A549 (cell line): ENCODE data around the gene UNC5A. TPM values are rescaled to one million over a fixed set of nuclear protein-coding genes. Genes with fewer than 3 reads are reported as not detected.

Experiments
- ATAC-seq, 2 experiments: fragments of 200-7000 bp in 1 of 2; fragments of >200 bp in 1 of 2; cut with Nextera tagmentation in 1 of 2; cut with Tn5 transposase in 1 of 2; 3 replicates each; pipeline versions ENCODE4 v1.8.0 to v1.9.1; 2018 to 2020; ENCODE audit warnings: mild to moderate bottlenecking in 1 of 2, moderate library complexity in 1 of 2
- CTCF ChIA-PET: fragments of 300-600 bp; sonication (Branson Sonifier 250); formaldehyde crosslinking; extraction: SDS; loops from one replicate; lab custom pipeline; 2021; ENCODE audit warnings: antibody characterized with exemption, inconsistent platforms; lab: Yijun Ruan, JAX
- POLR2A ChIA-PET: fragments of 350-600 bp; formaldehyde crosslinking; extraction: SDS; loops from one replicate; lab custom pipeline; 2021; ENCODE audit warnings: antibody characterized with exemption, inconsistent platforms; lab: Yijun Ruan, JAX
- DNase-seq, 2 experiments: peaks; one replicate each; pipeline versions ENCODE4 v3.0.0 to v3.0.0-alpha.2; 2011 to 2016; ENCODE audit warnings: low read depth in 1 of 2, low spot score in 1 of 2
- FAIRE-seq: peaks from 2 replicates; lab custom pipeline; 2011; peaks lifted over from hg19 to GRCh38; lab: Jason Lieb, UNC
- H3K27ac ChIP-seq, 2 experiments: fragments of >200 bp; sonication (Bioruptor Twin); formaldehyde crosslinking; 3 replicates each; pipeline ENCODE4 v1.5.1; 2016 to 2017
- H3K4me1 ChIP-seq: fragments of >200 bp; sonication (Bioruptor Twin); formaldehyde crosslinking; 3 replicates; pipeline ENCODE4 v1.6.1; 2016
- H3K4me2 ChIP-seq: fragments of >200 bp; sonication (Bioruptor Twin); formaldehyde crosslinking; 3 replicates; pipeline ENCODE4 v1.6.1; 2016
- H3K4me3 ChIP-seq: fragments of >200 bp; sonication (Bioruptor Twin); formaldehyde crosslinking; 3 replicates; pipeline ENCODE4 v1.5.1; 2016
- H3K9me3 ChIP-seq: fragments of >200 bp; sonication (Bioruptor Twin); formaldehyde crosslinking; 3 replicates; pipeline ENCODE4 v1.6.1; 2016
- CHD2 ChIP-seq: fragments of 150-350 bp; IDR thresholded peaks from 2 replicates; pipeline ENCODE4 v1.6.1; 2014; ENCODE audit warnings: low read length; ENCODE audit not compliant: partially characterized antibody
- ESRRA ChIP-seq: fragments of 150-350 bp; IDR thresholded peaks from 2 replicates; pipeline ENCODE4 v1.6.1; 2014; ENCODE audit warnings: mild to moderate bottlenecking, low read length, borderline replicate concordance
- FOSL2 ChIP-seq, 2 experiments: fragments of 450-650 bp in 1 of 2; fragments of >200 bp in 1 of 2; sonication (Bioruptor Twin) in 1 of 2; formaldehyde crosslinking; IDR thresholded peaks; 2 replicates each; pipeline versions ENCODE4 v1.5.0 to v1.6.1; 2016 to 2020; ENCODE audit warnings: mild to moderate bottlenecking in 1 of 2, moderate library complexity in 1 of 2
- FOXS1 ChIP-seq: fragments of 250-450 bp; sonication (Bioruptor Pico); IDR thresholded peaks from 2 replicates; pipeline ENCODE4 v1.5.0; 2020; ENCODE audit warnings: mild to moderate bottlenecking, moderate library complexity
- GATA3 ChIP-seq: IDR thresholded peaks from 2 replicates; pipeline ENCODE4 v1.6.1; 2012; ENCODE audit warnings: borderline replicate concordance
- HOXB5 ChIP-seq: fragments of 250-450 bp; sonication (Bioruptor Pico); IDR thresholded peaks from 2 replicates; pipeline ENCODE4 v1.5.0; 2020; ENCODE audit warnings: mild to moderate bottlenecking, moderate library complexity
- MYC ChIP-seq: IDR thresholded peaks from 2 replicates; pipeline ENCODE4 v1.6.1; 2012; ENCODE audit warnings: mild to moderate bottlenecking, inconsistent platforms, low read length, improper control_type of control experiment, borderline replicate concordance
- NFE2L2 ChIP-seq: fragments of 150-350 bp; conservative IDR thresholded peaks from 2 replicates; pipeline ENCODE4 v1.6.1; 2014; ENCODE audit warnings: low read length
- RAD21 ChIP-seq, 2 experiments: fragments of >200 bp in 1 of 2; sonication (Bioruptor Twin) in 1 of 2; formaldehyde crosslinking in 1 of 2; IDR thresholded peaks in 1 of 2; conservative IDR thresholded peaks in 1 of 2; 2 replicates in 1 of 2; 3 replicates in 1 of 2; pipeline ENCODE4 v1.6.1; 2012 to 2018; ENCODE audit warnings: inconsistent platforms in 1 of 2
- REST ChIP-seq: fragments of 200-600 bp; sonication (generic); IDR thresholded peaks from 2 replicates; pipeline ENCODE4 v1.6.1; 2016; ENCODE audit warnings: antibody characterized with exemption, mild to moderate bottlenecking, moderate library complexity
- ZFP36 ChIP-seq: fragments of 450-650 bp; IDR thresholded peaks from 2 replicates; pipeline ENCODE4 v1.6.1; 2014; ENCODE audit warnings: borderline replicate concordance; ENCODE audit not compliant: partially characterized antibody
- WGBS: methylation state at CpG from one replicate; pipeline ENCODE4 v1.1.6; 2017; ENCODE audit errors: missing lambda C conversion rate; 5-methylcytosine and 5-hydroxymethylcytosine counted together
- polyA plus RNA-seq, 4 experiments: library from polyadenylated mRNA; depleted of rRNA in 3 of 4; stranded (reverse); fragments of >200 nt; fragmentation: RNase III in 1 of 4; extraction: RNeasy Plus Mini Kit Qiagen cat#74134 plus additional on column Dnase treatment in 1 of 4; gene quantifications; 2 replicates in 3 of 4; 3 replicates in 1 of 4; pipeline ENCODE4 v1.2.3, GENCODE V29; 2011 to 2017
- TF ChIP-seq, protein P1 (sequence below): fragments of 250-450 bp; sonication (Bioruptor Pico); IDR thresholded peaks from 2 replicates; pipeline ENCODE4 v1.5.0; 2020; ENCODE audit warnings: low read depth, mild to moderate bottlenecking, moderate library complexity

UNC5A gene
- polyA plus RNA-seq, 2 of the 4 experiments (the other 2 are of a cell fraction): 0.03 to 0.14 TPM

GRCh38 chr5:176789873-176790615 is 20.3 kb upstream of the UNC5A start:
- 0 out of 6 replicates have a peak overlapping the region, but pooled peaks of 1 of the 2 experiments have one; percentile 7 for H3K27ac ChIP-seq
- no peak overlapping the region for H3K4me3 ChIP-seq
- no peak for DNase-seq
- WGBS: 32% methylated on average over 15 of the region's 15 CpGs
- TF ChIP-seq, protein P1, sequence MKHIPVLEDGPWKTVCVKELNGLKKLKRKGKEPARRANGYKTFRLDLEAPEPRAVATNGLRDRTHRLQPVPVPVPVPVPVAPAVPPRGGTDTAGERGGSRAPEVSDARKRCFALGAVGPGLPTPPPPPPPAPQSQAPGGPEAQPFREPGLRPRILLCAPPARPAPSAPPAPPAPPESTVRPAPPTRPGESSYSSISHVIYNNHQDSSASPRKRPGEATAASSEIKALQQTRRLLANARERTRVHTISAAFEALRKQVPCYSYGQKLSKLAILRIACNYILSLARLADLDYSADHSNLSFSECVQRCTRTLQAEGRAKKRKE (CRISPR knock-in tag): no peak
- no peak for TF ChIP-seq FOSL2 (IDR thresholded peaks at IDR 0.05)
- TF ChIP-seq FOSL2 (CRISPR knock-in tag; IDR thresholded peaks at IDR 0.05): 0 out of 2 replicates have a peak, but pooled peaks have one; percentile 23
- no peaks in the 10 kb centered on the region for H3K9me3 ChIP-seq
- ATAC-seq: peak; percentile 33 to 45; a peak in 4 of 6 replicates
- ChIA-PET POLR2A (no interaction called here), CTCF (interaction anchor here (1.2 kb wide), 1 partner anchor 62 kb away, joined by 3 read pairs; no protein-coding TSS in a partner anchor)
- no peak for FAIRE-seq
- H3K4me1 ChIP-seq: peaks cover 25% of the 10 kb centered on the region
- H3K4me2 ChIP-seq: peak overlapping the region; percentile 51

GRCh38 chr5:176790941-176791340 is 19.4 kb upstream of the UNC5A start:
- no peak for ATAC-seq

DNA sequence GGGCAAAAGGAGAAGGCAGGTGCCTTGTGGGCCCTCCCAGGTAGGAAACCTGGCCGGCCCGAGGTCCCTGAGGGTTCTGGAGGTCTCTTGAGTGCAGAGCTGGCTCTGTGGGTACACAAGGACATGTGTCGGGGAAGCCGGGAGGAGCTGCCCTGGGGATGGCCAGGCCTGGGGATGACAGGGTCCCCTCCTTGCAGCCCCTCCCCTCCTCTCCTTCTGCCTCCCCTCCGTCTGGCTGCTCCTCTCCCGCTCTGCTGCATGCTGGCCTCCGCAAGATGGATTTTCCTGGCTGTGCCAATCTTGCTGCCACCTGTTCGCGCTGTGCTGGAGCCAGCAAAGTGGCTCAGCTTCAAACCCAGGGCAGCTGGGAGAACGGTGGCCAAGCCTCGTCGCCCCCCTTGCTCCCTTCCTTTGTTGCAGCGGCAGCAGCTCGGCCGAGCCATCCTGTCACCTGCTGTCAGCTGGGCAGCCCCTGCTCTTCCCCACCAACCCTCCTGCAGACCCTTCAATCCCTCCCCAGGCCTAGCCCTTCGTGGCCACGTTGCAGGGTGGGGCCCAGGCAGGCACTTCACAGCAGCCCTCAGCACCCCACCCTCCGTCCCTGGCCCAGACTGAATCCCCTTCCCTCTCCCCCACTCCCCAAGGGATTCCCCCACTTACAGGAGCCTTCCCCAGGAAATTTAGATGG is 17.6 kb upstream of the UNC5A start:
- TF ChIP-seq NFE2L2: no peak
- TF ChIP-seq FOXS1 (CRISPR knock-in tag): no peak
- TF ChIP-seq MYC: no peak
- no peak for TF ChIP-seq REST
- no peak for TF ChIP-seq GATA3
- TF ChIP-seq CHD2: no peak
- Histone ChIP-seq H3K27ac (0 out of 6 replicates have a peak overlapping the region, but pooled peaks of 1 of the 2 experiments have one; percentile 21), H3K4me1 (peaks cover 21% of the 10 kb centered on the region), H3K9me3 (no peaks in the 10 kb centered on the region), H3K4me2 (no peak overlapping the region; the same call in 2 of the 3 replicates), H3K4me3 (no peak overlapping the region)
- FAIRE-seq: no peak
- CTCF ChIA-PET: interaction anchor here (0.6 to 1.0 kb wide), 4 partner anchors 10 to 133 kb away, joined by 3 read pairs; no protein-coding TSS in a partner anchor
- no peak for ATAC-seq
- WGBS: 58% methylated on average over 17 of the region's 18 CpGs
- no peak for DNase-seq
- POLR2A ChIA-PET: no interaction called here

More at GRCh38 chr5:176790941-176791340, 19.4 kb upstream of the UNC5A start:
- Histone ChIP-seq H3K27ac (no peak overlapping the region), H3K4me2 (no peak overlapping the region), H3K9me3 (no peaks in the 10 kb centered on the region), H3K4me3 (no peak overlapping the region), H3K4me1 (peaks cover 21% of the 10 kb centered on the region)
- DNase-seq: no peak
- 70% methylated on average over 5 of the region's 5 CpGs for WGBS
- no peak for FAIRE-seq
- TF ChIP-seq ESRRA (no peak), RAD21 (conservative IDR thresholded peaks at IDR 0.05 in 1 of 2, IDR thresholded peaks at IDR 0.05 in 1 of 2) (no peak), ZFP36 (no peak), HOXB5 (CRISPR knock-in tag) (no peak)
- ChIA-PET CTCF (interaction anchor here (1.0 to 1.2 kb wide), 2 partner anchors 19 to 61 kb away, joined by 3 read pairs; no protein-coding TSS in a partner anchor), POLR2A (no interaction called here)
